ENCODE measurements around the gene ZFP36.

DNA sequence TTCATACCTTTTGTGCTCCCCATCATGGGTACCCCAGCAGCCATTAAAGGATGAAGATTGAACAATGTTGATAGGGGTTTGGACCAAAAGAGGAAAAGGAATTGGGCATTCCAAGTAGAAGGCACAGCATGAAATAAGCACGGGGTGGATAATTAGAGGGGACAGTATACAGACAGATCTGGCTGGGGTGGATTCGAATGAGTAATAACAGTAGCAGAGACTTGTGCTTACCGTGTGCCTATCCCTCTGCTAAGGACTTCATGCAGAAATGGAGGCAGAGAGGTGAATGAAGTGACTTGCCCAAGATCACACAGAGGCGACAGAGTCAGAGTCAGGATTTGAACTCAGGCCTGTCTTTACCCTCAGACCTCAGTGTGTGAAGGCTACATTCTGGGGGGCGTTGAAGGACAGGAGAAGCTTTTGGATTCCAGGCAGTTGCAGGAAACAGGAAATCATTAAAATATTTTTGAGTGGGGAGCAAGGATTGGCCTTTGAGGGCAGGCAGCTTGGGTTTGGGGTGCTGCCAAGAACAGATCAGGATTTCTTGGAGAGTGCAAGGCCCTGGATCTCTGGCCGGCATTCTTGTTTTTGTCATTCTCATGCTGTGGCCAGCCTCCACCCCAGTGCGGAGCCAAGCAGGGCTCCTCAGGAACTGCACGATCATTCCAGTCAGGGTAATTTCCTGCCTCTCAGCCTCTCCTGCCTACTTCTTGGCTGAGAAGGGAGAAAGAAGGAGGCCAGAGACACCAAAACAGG is 34.4 kb upstream of the ZFP36 start:
- TF ChIP-seq, protein P1, sequence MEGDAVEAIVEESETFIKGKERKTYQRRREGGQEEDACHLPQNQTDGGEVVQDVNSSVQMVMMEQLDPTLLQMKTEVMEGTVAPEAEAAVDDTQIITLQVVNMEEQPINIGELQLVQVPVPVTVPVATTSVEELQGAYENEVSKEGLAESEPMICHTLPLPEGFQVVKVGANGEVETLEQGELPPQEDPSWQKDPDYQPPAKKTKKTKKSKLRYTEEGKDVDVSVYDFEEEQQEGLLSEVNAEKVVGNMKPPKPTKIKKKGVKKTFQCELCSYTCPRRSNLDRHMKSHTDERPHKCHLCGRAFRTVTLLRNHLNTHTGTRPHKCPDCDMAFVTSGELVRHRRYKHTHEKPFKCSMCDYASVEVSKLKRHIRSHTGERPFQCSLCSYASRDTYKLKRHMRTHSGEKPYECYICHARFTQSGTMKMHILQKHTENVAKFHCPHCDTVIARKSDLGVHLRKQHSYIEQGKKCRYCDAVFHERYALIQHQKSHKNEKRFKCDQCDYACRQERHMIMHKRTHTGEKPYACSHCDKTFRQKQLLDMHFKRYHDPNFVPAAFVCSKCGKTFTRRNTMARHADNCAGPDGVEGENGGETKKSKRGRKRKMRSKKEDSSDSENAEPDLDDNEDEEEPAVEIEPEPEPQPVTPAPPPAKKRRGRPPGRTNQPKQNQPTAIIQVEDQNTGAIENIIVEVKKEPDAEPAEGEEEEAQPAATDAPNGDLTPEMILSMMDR (IDR thresholded peaks at IDR 0.05) = no peak
- peak; percentile 58 to 66 for TF ChIP-seq POLR2AphosphoS5 (IDR thresholded peaks at IDR 0.05; ENCODE audit: insufficient read depth in 1 of 2, low read depth in 1 of 2)
- no peak for TF ChIP-seq POLR2A (IDR thresholded peaks at IDR 0.05)

Measured in vagina (tissue), 2 donors.